Urothelium cell line (cell line): Measurements from ENCODE around the gene PCBP3.

Experiments used
- DNase-seq: peaks from one replicate; pipeline ENCODE4 v3.0.0; 2011; ENCODE audit warnings: low spot score, mixed read lengths
- FAIRE-seq: peaks from 2 replicates; lab custom pipeline; 2011; peaks lifted over from hg19 to GRCh38; lab: Jason Lieb, UNC

PCBP3 gene

GRCh38 chr21:45747233-45747766 is 103.8 kb downstream of the PCBP3 start:
- no peak for FAIRE-seq
- DNase-seq = no peak

GRCh38 chr21:45747802-45748445 is 104.4 kb downstream of the PCBP3 start:
- peak; percentile 87 for DNase-seq

GRCh38 chr21:45748593-45748992 is 105.1 kb downstream of the PCBP3 start:
- DNase-seq = no peak
- FAIRE-seq = no peak

More at GRCh38 chr21:45747802-45748445, 104.4 kb downstream of the PCBP3 start:
- FAIRE-seq = peak; percentile 92

- FAIRE-seq (no peak), DNase-seq (no peak)
Observed at GRCh38 chr21:45749974-45750373, 106.4 kb downstream of the PCBP3 start.

- FAIRE-seq (no peak), DNase-seq (no peak)
Observed at GRCh38 chr21:45750936-45751335, 107.4 kb downstream of the PCBP3 start.

GRCh38 chr21:45753445-45753844 is 109.9 kb downstream of the PCBP3 start:
- no peak for DNase-seq
- FAIRE-seq = no peak

- FAIRE-seq = no peak
Observed at GRCh38 chr21:45756029-45756428, 112.5 kb downstream of the PCBP3 start.

GRCh38 chr21:45756669-45757068 is 113.1 kb downstream of the PCBP3 start:
- DNase-seq (no peak), FAIRE-seq (no peak)

More at GRCh38 chr21:45756029-45756428, 112.5 kb downstream of the PCBP3 start:
- no peak for DNase-seq

GRCh38 chr21:45761704-45762103 is 118.2 kb downstream of the PCBP3 start:
- no peak for DNase-seq
- FAIRE-seq = no peak

GRCh38 chr21:45763074-45763473 is 119.5 kb downstream of the PCBP3 start:
- FAIRE-seq = no peak

GRCh38 chr21:45763506-45763905 is 120.0 kb downstream of the PCBP3 start:
- DNase-seq (no peak), FAIRE-seq (no peak)

More at GRCh38 chr21:45763074-45763473, 119.5 kb downstream of the PCBP3 start:
- no peak for DNase-seq

- FAIRE-seq (no peak), DNase-seq (no peak)
Observed at GRCh38 chr21:45764792-45765191, 121.3 kb downstream of the PCBP3 start.

GRCh38 chr21:45765375-45765774 is 121.8 kb downstream of the PCBP3 start:
- DNase-seq (no peak), FAIRE-seq (no peak)

- no peak for FAIRE-seq
- DNase-seq = no peak
Observed at GRCh38 chr21:45766055-45766454, 122.5 kb downstream of the PCBP3 start.

- DNase-seq (no peak), FAIRE-seq (no peak)
Observed at GRCh38 chr21:45766501-45766900, 123.0 kb downstream of the PCBP3 start.

GRCh38 chr21:45767071-45768006 is 123.8 kb downstream of the PCBP3 start:
- FAIRE-seq (no peak), DNase-seq (no peak)

- FAIRE-seq (no peak), DNase-seq (no peak)
Observed at GRCh38 chr21:45768011-45768739, 124.7 kb downstream of the PCBP3 start.

GRCh38 chr21:45768740-45769048 is 125.2 kb downstream of the PCBP3 start:
- FAIRE-seq (no peak), DNase-seq (no peak)

GRCh38 chr21:45769294-45769693 is 125.8 kb downstream of the PCBP3 start:
- DNase-seq = no peak
- no peak for FAIRE-seq

- DNase-seq = no peak
- FAIRE-seq = no peak
Observed at GRCh38 chr21:45769896-45770295, 126.4 kb downstream of the PCBP3 start.

- FAIRE-seq = no peak
- DNase-seq = no peak
Observed at GRCh38 chr21:45772180-45772579, 128.7 kb downstream of the PCBP3 start.
